ENCODE measurements around the gene TBC1D25.

GRCh38 chrX:48507246-48507645, 32.3 kb upstream of the TBC1D25 start:
- TF ChIP-seq, protein P1, sequence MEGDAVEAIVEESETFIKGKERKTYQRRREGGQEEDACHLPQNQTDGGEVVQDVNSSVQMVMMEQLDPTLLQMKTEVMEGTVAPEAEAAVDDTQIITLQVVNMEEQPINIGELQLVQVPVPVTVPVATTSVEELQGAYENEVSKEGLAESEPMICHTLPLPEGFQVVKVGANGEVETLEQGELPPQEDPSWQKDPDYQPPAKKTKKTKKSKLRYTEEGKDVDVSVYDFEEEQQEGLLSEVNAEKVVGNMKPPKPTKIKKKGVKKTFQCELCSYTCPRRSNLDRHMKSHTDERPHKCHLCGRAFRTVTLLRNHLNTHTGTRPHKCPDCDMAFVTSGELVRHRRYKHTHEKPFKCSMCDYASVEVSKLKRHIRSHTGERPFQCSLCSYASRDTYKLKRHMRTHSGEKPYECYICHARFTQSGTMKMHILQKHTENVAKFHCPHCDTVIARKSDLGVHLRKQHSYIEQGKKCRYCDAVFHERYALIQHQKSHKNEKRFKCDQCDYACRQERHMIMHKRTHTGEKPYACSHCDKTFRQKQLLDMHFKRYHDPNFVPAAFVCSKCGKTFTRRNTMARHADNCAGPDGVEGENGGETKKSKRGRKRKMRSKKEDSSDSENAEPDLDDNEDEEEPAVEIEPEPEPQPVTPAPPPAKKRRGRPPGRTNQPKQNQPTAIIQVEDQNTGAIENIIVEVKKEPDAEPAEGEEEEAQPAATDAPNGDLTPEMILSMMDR (IDR thresholded peaks at IDR 0.05), result no peak
- TF ChIP-seq EP300 (IDR thresholded peaks at IDR 0.05), result no peak
- no peak for TF ChIP-seq POLR2AphosphoS5 (IDR thresholded peaks at IDR 0.05)
